Gastrocnemius medialis (tissue), 4 donors: Measurements from ENCODE around the gene WDR91. TPM values are rescaled to one million over a fixed set of nuclear protein-coding genes. Genes with fewer than 3 reads are reported as not detected.

Experiments used
- ATAC-seq, 2 donors: fragments of 150-250 bp; one replicate each; pipeline ENCODE4 v1.9.1; 2016
- DNase-seq, 2 donors: peaks; one replicate each; pipeline ENCODE4 v3.0.0-alpha.2; 2019
- H3K27ac ChIP-seq, 4 donors: fragments of 200-600 bp; sonication (generic); 1 replicate in 1 of 4; 2 replicates in 3 of 4; pipeline ENCODE4 v1.5.1; 2016 to 2018; ENCODE audit warnings: mild to moderate bottlenecking in 2 of 4, moderate library complexity in 1 of 4
- H3K27me3 ChIP-seq, 3 donors: fragments of 200-600 bp; sonication (generic) in 2 of 3; 1 replicate in 1 of 3; 2 replicates in 2 of 3; pipeline versions ENCODE4 v1.5.1 to v1.6.0; 2016 to 2019; ENCODE audit warnings: mild to moderate bottlenecking in 1 of 3, moderate library complexity in 1 of 3
- H3K36me3 ChIP-seq, 2 donors: fragments of 200-600 bp; sonication (generic) in 1 of 2; one replicate each; pipeline ENCODE4 v1.5.1; 2017 to 2018
- H3K4me1 ChIP-seq, 2 donors: fragments of 200-600 bp; sonication (generic) in 1 of 2; one replicate each; pipeline ENCODE4 v1.5.1; 2016 to 2017; ENCODE audit warnings: mild to moderate bottlenecking in 2 of 2
- H3K4me3 ChIP-seq, 4 donors: fragments of 200-600 bp; sonication (generic) in 3 of 4; 1 replicate in 1 of 4; 2 replicates in 3 of 4; pipeline ENCODE4 v1.5.1; 2016 to 2019; ENCODE audit warnings: mild to moderate bottlenecking in 2 of 4
- H3K9me3 ChIP-seq, 3 donors: fragments of 200-600 bp; sonication (generic) in 2 of 3; 1 replicate in 1 of 3; 2 replicates in 2 of 3; pipeline ENCODE4 v1.5.1; 2016 to 2019
- CTCF ChIP-seq, 5 experiments: fragments of 450-650 bp in 3 of 5; fragments of 200-600 bp in 2 of 5; sonication (generic) in 2 of 5; IDR thresholded peaks in 4 of 5; conservative IDR thresholded peaks in 1 of 5; 1 replicate in 4 of 5; 2 replicates in 1 of 5; pipeline ENCODE4 v1.5.1; 2016 to 2019; ENCODE audit warnings: antibody characterized with exemption in 5 of 5, mild to moderate bottlenecking in 3 of 5, moderate library complexity in 3 of 5
- POLR2A ChIP-seq, 2 donors: fragments of 450-650 bp; IDR thresholded peaks; one replicate each; pipeline ENCODE4 v1.6.1; 2017; ENCODE audit warnings: antibody characterized with exemption in 2 of 2, mild to moderate bottlenecking in 2 of 2, moderate library complexity in 2 of 2
- in situ Hi-C, 4 donors: fragments of 200-750 bp; cut with MboI; loops; one replicate each; pipeline versions ENCODE4 v1.15.0 to v1.8.0; 2017; ENCODE audit warnings: low sequenced_read_pairs in 4 of 4
- intact Hi-C: fragments of 100-400 bp; cut with DNase I; formaldehyde crosslinking; loops from one replicate; pipeline ENCODE4 v1.15.1; 2023; ENCODE audit warnings: low total_unique reads
- total RNA-seq, 4 donors: library from RNA; depleted of rRNA; stranded (reverse); fragments of >200 nt; gene quantifications; one replicate each; pipeline versions ENCODE4 v1.1.0 to v1.2.3, GENCODE V29; 2016

Gene WDR91
- total RNA-seq, 4 donors from 2014 or later = 3.6 to 8.0 (median 6.4) TPM

- H3K4me3 ChIP-seq = no peak overlapping the region
- intact Hi-C loops (no loop called here), in situ Hi-C loops (loop anchor here in 1 of 4 donors (25.0 kb wide), 1 partner anchor 1111 kb away; the partner anchor contains the start of gene LRGUK)
- no peaks in the 10 kb centered on the region for H3K4me1 ChIP-seq
- ATAC-seq (no peak), DNase-seq (no peak)
- no peaks in the 10 kb centered on the region for H3K36me3 ChIP-seq
- H3K27me3 ChIP-seq = no peaks in the 10 kb centered on the region
- no peak overlapping the region for H3K27ac ChIP-seq
- TF ChIP-seq POLR2A (IDR thresholded peaks at IDR 0.05) (no peak), CTCF (IDR thresholded peaks at IDR 0.05 in 4 of 5, conservative IDR thresholded peaks at IDR 0.05 in 1 of 5) (no peak)
- no peaks in the 10 kb centered on the region for H3K9me3 ChIP-seq
These were observed 36.6 kb upstream of the WDR91 start for GRCh38 chr7:135247746-135248471.

- intact Hi-C loops (no loop called here), in situ Hi-C loops (loop anchor here in 1 of 4 donors (25.0 kb wide), 1 partner anchor 1109 kb away; the partner anchor contains the start of gene LRGUK)
- H3K27ac ChIP-seq = no peak overlapping the region
- ATAC-seq (no peak), DNase-seq (no peak)
- H3K36me3 ChIP-seq = no peaks in the 10 kb centered on the region
- H3K9me3 ChIP-seq = no peaks in the 10 kb centered on the region
- no peaks in the 10 kb centered on the region for H3K27me3 ChIP-seq
- no peak overlapping the region for H3K4me3 ChIP-seq
- no peaks in the 10 kb centered on the region for H3K4me1 ChIP-seq
- TF ChIP-seq POLR2A (IDR thresholded peaks at IDR 0.05) (no peak), CTCF (IDR thresholded peaks at IDR 0.05 in 4 of 5, conservative IDR thresholded peaks at IDR 0.05 in 1 of 5) (no peak)
These were observed 35.0 kb upstream of the WDR91 start for GRCh38 chr7:135246191-135246825.

DNA sequence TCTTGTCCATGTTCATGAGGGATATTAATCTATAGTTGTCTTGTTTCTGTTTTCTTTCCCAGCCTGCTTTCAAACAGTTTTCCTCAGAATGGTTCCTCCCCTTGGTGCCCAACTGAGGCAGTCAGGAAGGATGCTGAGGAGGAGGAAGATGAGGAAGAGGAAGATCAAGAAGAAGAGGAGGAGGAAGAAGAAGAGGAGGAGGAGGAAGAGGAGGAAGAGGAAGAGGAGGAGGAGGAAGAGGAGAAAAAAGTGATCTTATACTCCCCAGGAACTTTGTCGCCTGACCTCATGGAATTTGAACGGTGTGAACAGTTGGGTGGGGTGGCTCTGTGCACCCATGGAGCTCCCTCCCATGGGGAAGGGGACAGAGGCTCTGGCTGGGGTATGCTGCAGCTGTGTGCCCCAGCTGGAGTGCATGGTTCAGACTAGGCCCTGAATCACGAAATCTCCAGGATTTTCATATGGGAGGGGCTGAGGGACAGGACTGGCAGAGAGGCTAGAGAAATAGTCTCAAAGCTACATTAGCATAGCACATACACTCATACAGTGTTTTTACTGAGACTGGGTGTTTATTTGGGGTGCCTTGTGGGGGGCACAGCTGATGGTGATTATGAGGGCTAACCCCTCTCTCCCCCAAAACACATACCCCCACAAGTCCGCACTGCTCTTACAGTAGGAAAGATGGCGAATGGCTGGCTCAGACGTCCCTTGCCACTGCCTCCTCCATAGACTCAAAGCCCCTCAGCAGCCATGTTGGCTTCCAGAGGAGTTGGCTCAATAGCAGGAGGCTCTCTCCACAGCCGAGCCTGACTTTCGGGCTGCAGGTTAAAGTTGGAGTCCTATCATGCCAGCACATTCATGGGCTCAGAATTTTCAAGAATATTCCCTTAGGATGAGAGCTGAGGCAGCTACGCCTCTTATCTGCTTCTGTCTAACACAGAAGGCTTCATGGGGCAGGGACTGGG, 34.2 kb upstream of the WDR91 start:
- intact Hi-C loops (no loop called here), in situ Hi-C loops (loop anchor here in 1 of 4 donors (25.0 kb wide), 1 partner anchor 1108 kb away; the partner anchor contains the start of gene LRGUK)
- no peak for ATAC-seq
- Histone ChIP-seq H3K27me3 (no peaks in the 10 kb centered on the region), H3K9me3 (no peaks in the 10 kb centered on the region), H3K4me1 (no peaks in the 10 kb centered on the region), H3K27ac (no peak overlapping the region), H3K36me3 (no peaks in the 10 kb centered on the region), H3K4me3 (no peak overlapping the region)
- no peak for DNase-seq
- TF ChIP-seq CTCF (IDR thresholded peaks at IDR 0.05 in 4 of 5, conservative IDR thresholded peaks at IDR 0.05 in 1 of 5) = no peak
- no peak for TF ChIP-seq POLR2A (IDR thresholded peaks at IDR 0.05)

- TF ChIP-seq CTCF (IDR thresholded peaks at IDR 0.05 in 4 of 5, conservative IDR thresholded peaks at IDR 0.05 in 1 of 5) = no peak
- TF ChIP-seq POLR2A (IDR thresholded peaks at IDR 0.05) = no peak
- Histone ChIP-seq H3K36me3 (no peaks in the 10 kb centered on the region), H3K4me3 (no peak overlapping the region), H3K27ac (no peak overlapping the region), H3K9me3 (no peaks in the 10 kb centered on the region), H3K4me1 (no peaks in the 10 kb centered on the region), H3K27me3 (no peaks in the 10 kb centered on the region)
- in situ Hi-C loops = loop anchor here in 1 of 4 donors (25.0 kb wide), 1 partner anchor 1105 kb away; the partner anchor contains the start of gene LRGUK
- intact Hi-C loops = no loop called here
- ATAC-seq = no peak
- DNase-seq = no peak
These were observed 30.9 kb upstream of the WDR91 start for GRCh38 chr7:135242096-135242684.
